H1 (cell line): Measurements from ENCODE around the gene LOXL4. TPM values are rescaled to one million over a fixed set of nuclear protein-coding genes. Genes with fewer than 3 reads are reported as not detected.

ENCODE experiments used
- CTCF ChIA-PET: fragments of 300-600 bp; sonication (Branson Sonifier 250); formaldehyde crosslinking; loops from one replicate; lab custom pipeline; 2021; ENCODE audit not compliant: partially characterized antibody; lab: Charles Lee
- POLR2A ChIA-PET: fragments of 300-600 bp; sonication (Branson Sonifier 250); formaldehyde crosslinking; loops from one replicate; lab custom pipeline; 2021; ENCODE audit warnings: inconsistent platforms; ENCODE audit not compliant: partially characterized antibody; lab: Charles Lee
- DNase-seq, 2 experiments: peaks; one replicate each; pipeline versions ENCODE4 v3.0.0 to v3.0.0-alpha.2; 2010 to 2022; ENCODE audit warnings: low spot score in 2 of 2, low read depth in 1 of 2, mixed read lengths in 1 of 2
- FAIRE-seq: peaks from 2 replicates; lab custom pipeline; 2011; peaks lifted over from hg19 to GRCh38; lab: Jason Lieb, UNC
- H2AFZ ChIP-seq: 2 replicates; pipeline ENCODE4 v1.8.1; 2012; ENCODE audit warnings: low read length, inconsistent platforms
- H2AK5ac ChIP-seq: 2 replicates; pipeline ENCODE4 v1.6.1; 2013; ENCODE audit warnings: low read depth, low read length
- H2BK120ac ChIP-seq: replicated peaks from 2 replicates; pipeline ENCODE3; 2013; ENCODE audit warnings: low read depth, low read length, inconsistent platforms
- H2BK12ac ChIP-seq: 2 replicates; pipeline ENCODE4 v1.6.1; 2013; ENCODE audit warnings: low read depth, low read length
- H2BK15ac ChIP-seq: 2 replicates; pipeline ENCODE4 v1.6.1; 2013; ENCODE audit warnings: low read length
- H2BK20ac ChIP-seq: 2 replicates; pipeline ENCODE4 v1.6.1; 2013; ENCODE audit warnings: low read length
- H2BK5ac ChIP-seq: 2 replicates; pipeline ENCODE4 v1.6.1; 2013; ENCODE audit warnings: low read depth, low read length
- H3K14ac ChIP-seq: 2 replicates; pipeline ENCODE4 v1.6.1; 2013; ENCODE audit warnings: inconsistent platforms; ENCODE audit not compliant: insufficient read length
- H3K18ac ChIP-seq: 2 replicates; pipeline ENCODE4 v1.6.1; 2013; ENCODE audit warnings: low read length; ENCODE audit errors: extremely low read depth
- H3K23ac ChIP-seq: 2 replicates; pipeline ENCODE4 v1.6.1; 2013; ENCODE audit warnings: inconsistent platforms; ENCODE audit not compliant: insufficient read length
- H3K23me2 ChIP-seq: 2 replicates; pipeline ENCODE4 v1.6.1; 2013; ENCODE audit warnings: low read depth, low read length
- H3K27ac ChIP-seq: 2 replicates; pipeline ENCODE4 v1.6.1; 2011; ENCODE audit warnings: low read depth, low read length, inconsistent platforms
- H3K27me3 ChIP-seq, 4 experiments: replicated peaks in 1 of 4; 1 replicate in 1 of 4; 2 replicates in 3 of 4; pipeline versions ENCODE4 v1.6.1 to v1.8.1; 2011 to 2013; ENCODE audit warnings: low read length in 3 of 4, mild to moderate bottlenecking in 3 of 4, inconsistent platforms in 2 of 4, mixed read lengths in 2 of 4, moderate library complexity in 1 of 4; ENCODE audit not compliant: control insufficient read depth in 3 of 4, insufficient read depth in 3 of 4; ENCODE audit errors: extremely low read depth in 1 of 4
- H3K36me3 ChIP-seq, 4 experiments: 2 replicates each; pipeline versions ENCODE4 v1.6.1 to v1.8.1; 2011 to 2013; ENCODE audit warnings: mild to moderate bottlenecking in 4 of 4, low read length in 3 of 4, moderate library complexity in 2 of 4, control low read depth in 1 of 4, inconsistent platforms in 1 of 4; ENCODE audit not compliant: insufficient read depth in 4 of 4, control insufficient read depth in 2 of 4
- H3K4ac ChIP-seq: replicated peaks from 2 replicates; pipeline ENCODE3; 2013; ENCODE audit warnings: low read length, low read depth, mixed read lengths, inconsistent platforms; ENCODE audit not compliant: insufficient read length
- H3K4me1 ChIP-seq, 4 experiments: replicated peaks in 1 of 4; 1 replicate in 1 of 4; 2 replicates in 3 of 4; pipeline versions ENCODE4 v1.6.1 to v1.8.1; 2011 to 2013; ENCODE audit warnings: low read length in 3 of 4, inconsistent platforms in 2 of 4, mixed read lengths in 1 of 4; ENCODE audit not compliant: insufficient read depth in 4 of 4, control insufficient read depth in 3 of 4
- H3K4me2 ChIP-seq, 2 experiments: 2 replicates each; pipeline versions ENCODE4 v1.6.1 to v1.8.1; 2011 to 2013; ENCODE audit warnings: low read depth in 2 of 2, low read length in 2 of 2, control low read depth in 1 of 2, inconsistent platforms in 1 of 2, mild to moderate bottlenecking in 1 of 2; ENCODE audit not compliant: insufficient read depth in 1 of 2
- H3K4me3 ChIP-seq, 4 experiments: fragments of 200-600, 300-600 bp in 1 of 4; sonication (generic), shearing (Covaris generic), sonication (Bioruptor Twin) in 1 of 4; 2 replicates each; pipeline versions ENCODE4 v1.5.1 to v1.8.1; 2011 to 2016; ENCODE audit warnings: low read length in 4 of 4, low read depth in 3 of 4, control low read depth in 2 of 4, inconsistent platforms in 2 of 4, mild to moderate bottlenecking in 2 of 4, mixed read lengths in 1 of 4, moderate library complexity in 1 of 4; ENCODE audit not compliant: insufficient read depth in 2 of 4; ENCODE audit errors: extremely low read depth in 1 of 4
- H3K56ac ChIP-seq: replicated peaks from 2 replicates; pipeline ENCODE3; 2013; ENCODE audit warnings: low read depth, mild to moderate bottlenecking, mixed read lengths, low read length, inconsistent platforms; ENCODE audit not compliant: insufficient read length
- H3K79me1 ChIP-seq: 2 replicates; pipeline ENCODE4 v1.6.1; 2013; ENCODE audit warnings: low read depth, low read length, control low read depth
- H3K79me2 ChIP-seq, 2 experiments: 2 replicates each; pipeline versions ENCODE4 v1.6.1 to v1.8.1; 2012 to 2013; ENCODE audit warnings: low read length in 2 of 2, mild to moderate bottlenecking in 2 of 2, inconsistent platforms in 1 of 2; ENCODE audit not compliant: insufficient read depth in 2 of 2, control insufficient read depth in 1 of 2
- H3K9ac ChIP-seq, 4 experiments: replicated peaks in 1 of 4; 1 replicate in 1 of 4; 2 replicates in 3 of 4; pipeline versions ENCODE4 v1.6.1 to v1.8.1; 2011 to 2013; ENCODE audit warnings: low read depth in 3 of 4, low read length in 3 of 4, control low read depth in 2 of 4, mild to moderate bottlenecking in 2 of 4, moderate library complexity in 2 of 4, inconsistent platforms in 1 of 4; ENCODE audit errors: extremely low read depth in 1 of 4
- H3K9me3 ChIP-seq, 2 experiments: 2 replicates each; pipeline versions ENCODE4 v1.6.1 to v1.8.1; 2012 to 2013; ENCODE audit warnings: mild to moderate bottlenecking in 2 of 2, moderate library complexity in 2 of 2, control low read depth in 1 of 2, inconsistent platforms in 1 of 2, low read depth in 1 of 2, low read length in 1 of 2, mixed read lengths in 1 of 2; ENCODE audit not compliant: insufficient read depth in 2 of 2
- H4K20me1 ChIP-seq, 2 experiments: replicated peaks in 1 of 2; 2 replicates each; pipeline versions ENCODE3 to v1.8.1; 2011 to 2013; ENCODE audit warnings: inconsistent platforms in 2 of 2, low read length in 2 of 2, mild to moderate bottlenecking in 1 of 2; ENCODE audit not compliant: insufficient read depth in 2 of 2, control insufficient read depth in 1 of 2
- H4K5ac ChIP-seq: 2 replicates; pipeline ENCODE4 v1.6.1; 2013; ENCODE audit warnings: low read length, low read depth, mixed read lengths, inconsistent platforms; ENCODE audit not compliant: insufficient read length
- H4K8ac ChIP-seq: 2 replicates; pipeline ENCODE4 v1.8.0; 2013; ENCODE audit warnings: mild to moderate bottlenecking, moderate library complexity, low read length, inconsistent platforms; ENCODE audit not compliant: insufficient read depth; ENCODE audit errors: extremely low read depth
- H4K91ac ChIP-seq: replicated peaks from 2 replicates; pipeline ENCODE3; 2013; ENCODE audit warnings: low read length, mixed read lengths, inconsistent platforms; ENCODE audit not compliant: insufficient read length
- ATF3 ChIP-seq: IDR thresholded peaks from 2 replicates; pipeline ENCODE4 v1.6.1; 2011; ENCODE audit warnings: low read depth, mild to moderate bottlenecking, low read length; ENCODE audit not compliant: insufficient read depth
- CBX8 ChIP-seq: fragments of 300-800, 300-1000 bp; sonication (generic); IDR thresholded peaks from 2 replicates; pipeline ENCODE4 v1.7.1; 2016; ENCODE audit warnings: low read depth, low read length, borderline replicate concordance
- CHD1 ChIP-seq: IDR thresholded peaks from 2 replicates; pipeline ENCODE4 v1.6.1; 2012; ENCODE audit warnings: low read depth, low read length, improper control_type of control experiment
- FOSL1 ChIP-seq: IDR thresholded peaks from 2 replicates; pipeline ENCODE4 v1.6.1; 2011; ENCODE audit warnings: mild to moderate bottlenecking, low read depth, low read length, moderate library complexity; ENCODE audit not compliant: insufficient read depth
- JUN ChIP-seq: IDR thresholded peaks from 2 replicates; pipeline ENCODE4 v1.6.1; 2011; ENCODE audit warnings: low read depth, mild to moderate bottlenecking, improper control_type of control experiment, low read length
- KDM5A ChIP-seq: fragments of 200-600 bp; IDR thresholded peaks from 2 replicates; pipeline ENCODE4 v1.7.1; 2012; ENCODE audit warnings: mild to moderate bottlenecking, low read length, inconsistent platforms, mixed read lengths
- PHF8 ChIP-seq: fragments of 200-600 bp; sonication (generic); conservative IDR thresholded peaks from 2 replicates; pipeline ENCODE4 v1.7.1; 2012; ENCODE audit warnings: low read depth, mild to moderate bottlenecking, inconsistent platforms, low read length, moderate library complexity
- RFX5 ChIP-seq: IDR thresholded peaks from 2 replicates; pipeline ENCODE4 v1.6.1; 2011; ENCODE audit warnings: low read depth, low read length, improper control_type of control experiment, borderline replicate concordance
- RNF2 ChIP-seq: fragments of 200-900, 300-1000 bp; sonication (generic); IDR thresholded peaks from 2 replicates; pipeline ENCODE4 v1.7.1; 2016; ENCODE audit warnings: borderline replicate concordance, low read depth, mild to moderate bottlenecking, antibody characterized with exemption, low read length; ENCODE audit not compliant: poor library complexity, severe bottlenecking; ENCODE audit errors: missing control alignments
- SIX5 ChIP-seq: IDR thresholded peaks from 2 replicates; pipeline ENCODE4 v1.6.1; 2011; ENCODE audit warnings: mild to moderate bottlenecking, low read depth, low read length
- SP1 ChIP-seq: IDR thresholded peaks from 2 replicates; pipeline ENCODE4 v1.6.1; 2011; ENCODE audit warnings: low read depth, low read length
- WGBS, 2 experiments: shearing (Covaris generic) in 1 of 2; methylation state at CpG; one replicate each; pipeline versions ENCODE4 v1.1.6 to v1.1.7; 2013 to 2015; ENCODE audit warnings: low lambda C conversion rate in 2 of 2, mixed read lengths in 2 of 2, inconsistent platforms in 1 of 2, low coverage in 1 of 2, missing lambda C conversion rate in 1 of 2; ENCODE audit not compliant: insufficient replicate concordance in 2 of 2, insufficient coverage in 1 of 2, insufficient read length in 1 of 2; ENCODE audit errors: extremely low coverage in 1 of 2, missing lambda C conversion rate in 1 of 2; 5-methylcytosine and 5-hydroxymethylcytosine counted together
- polyA plus RNA-seq, 7 experiments: library from polyadenylated mRNA; depleted of rRNA in 3 of 7; stranded (reverse) in 5 of 7; unstranded in 2 of 7; fragments of >200 nt in 5 of 7; fragments of 200-250 nt in 2 of 7; gene quantifications; 1 replicate in 5 of 7; 2 replicates in 1 of 7; 4 replicates in 1 of 7; pipeline versions ENCODE4 v1.2.1 to v1.2.3, GENCODE V29; 2011 to 2013; ENCODE audit warnings: missing spikeins in 2 of 7, mixed read lengths in 2 of 7
- total RNA-seq: library from RNA; stranded (reverse); fragmentation: NEBNext Ultra II Directional; extraction: Animal tissue kit (Norgen Biotek cat#: 25700); gene quantifications from 2 replicates; pipeline ENCODE4 v1.2.1, GENCODE V29; 2021

The LOXL4 gene
- total and polyA plus RNA-seq, 2 of the 8 experiments (the other 6 are each of a cell fraction or from before 2014, with no cell fraction given): 0.13 to 0.27 TPM

GRCh38 chr10:98257198-98257597 lies 10.8 kb downstream of the LOXL4 start:
- Histone ChIP-seq H3K27me3 (no peaks in the 10 kb centered on the region), H3K9ac (no peak overlapping the region), H4K8ac (no peak overlapping the region), H3K56ac (no peak overlapping the region), H2AK5ac (no peak overlapping the region), H2BK20ac (no peak overlapping the region), H3K14ac (no peak overlapping the region), H2BK120ac (no peak overlapping the region), H2BK12ac (no peak overlapping the region), H3K27ac (no peak overlapping the region), H2BK5ac (no peak overlapping the region), H4K20me1 (peaks cover 0 to 2% of the 10 kb centered on the region in 2 experiments), H4K5ac (no peak overlapping the region), H2BK15ac (no peak overlapping the region), H2AFZ (no peak overlapping the region), H3K9me3 (no peaks in the 10 kb centered on the region), H3K4me2 (no peak overlapping the region), H3K79me1 (no peaks in the 10 kb centered on the region), H4K91ac (no peak overlapping the region), H3K23me2 (no peaks in the 10 kb centered on the region)
- FAIRE-seq: no peak
- no peak for DNase-seq
- 94% methylated on average over 12 of the region's 12 CpGs; no CpG with 5 or more reads in 1 of the 2 experiments for WGBS, 2 experiments
- CTCF ChIA-PET: interaction anchor here (0.9 to 6.8 kb wide), 6 partner anchors 8 to 87 kb away, joined by 3 to 40 read pairs (median 3); no protein-coding TSS in a partner anchor
- POLR2A ChIA-PET: no interaction called here
- TF ChIP-seq CBX8 (no peak), RNF2 (no peak), JUN (no peak), CHD1 (no peak), ATF3 (no peak), RFX5 (no peak), SP1 (no peak), SIX5 (no peak), PHF8 (no peak), KDM5A (no peak), FOSL1 (no peak)
- TF ChIP-seq, all 59 proteins: peak for 0
- H3K4ac ChIP-seq: no peak overlapping the region
- no peaks in the 10 kb centered on the region for H3K36me3 ChIP-seq
- H3K4me3 ChIP-seq: no peak overlapping the region
- H3K79me2 ChIP-seq: no peaks in the 10 kb centered on the region
- H3K23ac ChIP-seq: no peak overlapping the region
- no peak overlapping the region for H3K18ac ChIP-seq
- H3K4me1 ChIP-seq: no peaks in the 10 kb centered on the region; a peak in 1 of 7 replicates
